GM18873 (cell line): ENCODE results near the gene ARVCF.

Experiments used
- ATAC-seq: cut with Tn5 transposase; IDR thresholded peaks from one replicate; pipeline ENCODE4 v1.9.1; 2021; ENCODE audit warnings: mild to moderate bottlenecking, moderate library complexity, moderate number of reproducible peaks; ENCODE audit not compliant: unreplicated experiment, low FRiP score

ARVCF gene

GRCh38 chr22:19990188-19990587 is 26.4 kb downstream of the ARVCF start:
- ATAC-seq: no peak

GRCh38 chr22:19989725-19990067 is 26.9 kb downstream of the ARVCF start:
- no peak for ATAC-seq

- no peak for ATAC-seq
Observed at GRCh38 chr22:19988965-19989724, 27.5 kb downstream of the ARVCF start.

GRCh38 chr22:19988331-19988808 is 28.3 kb downstream of the ARVCF start:
- no peak for ATAC-seq

GRCh38 chr22:19987394-19988306 is 29.0 kb downstream of the ARVCF start:
- ATAC-seq: no peak

GRCh38 chr22:19986410-19987341 is 29.9 kb downstream of the ARVCF start:
- no peak for ATAC-seq

GRCh38 chr22:19986011-19986409 is 30.6 kb downstream of the ARVCF start:
- ATAC-seq: no peak

GRCh38 chr22:19984851-19985811 is 31.5 kb downstream of the ARVCF start:
- no peak for ATAC-seq

GRCh38 chr22:19984201-19984753 is 32.3 kb downstream of the ARVCF start:
- ATAC-seq: no peak

- no peak for ATAC-seq
Observed at GRCh38 chr22:19983741-19984140, 32.9 kb downstream of the ARVCF start.

- ATAC-seq: no peak
Observed at GRCh38 chr22:19982991-19983578, 33.5 kb downstream of the ARVCF start.

GRCh38 chr22:19981961-19982920 is 34.4 kb downstream of the ARVCF start:
- no peak for ATAC-seq

- ATAC-seq: no peak
Observed at GRCh38 chr22:19981171-19981960, 35.3 kb downstream of the ARVCF start.

GRCh38 chr22:19980766-19981165 is 35.9 kb downstream of the ARVCF start:
- ATAC-seq: no peak

- ATAC-seq: no peak
Observed at GRCh38 chr22:19979712-19980493, 36.7 kb downstream of the ARVCF start.

- ATAC-seq: no peak
Observed at GRCh38 chr22:19978748-19979147, 37.9 kb downstream of the ARVCF start.
